8988T (cell line): ENCODE data around the gene METRN.

Experiments used
- DNase-seq: peaks from one replicate; pipeline ENCODE4 v3.0.0; 2011

METRN gene

GRCh38 chr16:761625-762513 is 47.0 kb downstream of the METRN start:
- no peak for DNase-seq

- DNase-seq: no peak
These were observed 47.8 kb downstream of the METRN start for GRCh38 chr16:762595-763268.

GRCh38 chr16:763369-764183 is 48.7 kb downstream of the METRN start:
- DNase-seq: no peak

GRCh38 chr16:764184-764750 is 49.3 kb downstream of the METRN start:
- no peak for DNase-seq

- no peak for DNase-seq
These were observed 50.0 kb downstream of the METRN start for GRCh38 chr16:764848-765487.

- DNase-seq: no peak
These were observed 50.6 kb downstream of the METRN start for GRCh38 chr16:765488-765865.

GRCh38 chr16:766008-766819 is 51.3 kb downstream of the METRN start:
- no peak for DNase-seq

- no peak for DNase-seq
These were observed 52.1 kb downstream of the METRN start for GRCh38 chr16:766820-767640.

GRCh38 chr16:767743-768235 is 52.9 kb downstream of the METRN start:
- DNase-seq: no peak

- DNase-seq: no peak
These were observed 53.5 kb downstream of the METRN start for GRCh38 chr16:768428-768827.
